ENCODE results near the gene PPIE.
"Not testable (repeated sequence)": the region's sequence is repeated elsewhere in the genome, so short reads cannot be mapped to it uniquely, and the experiment has no call there.

The PPIE gene

GRCh38 chr1:39758556-39759435 is 20.1 kb downstream of the PPIE start:
- no peak for DNase-seq

GRCh38 chr1:39759436-39759726 is 20.7 kb downstream of the PPIE start:
- DNase-seq: peak; percentile 9

DNA sequence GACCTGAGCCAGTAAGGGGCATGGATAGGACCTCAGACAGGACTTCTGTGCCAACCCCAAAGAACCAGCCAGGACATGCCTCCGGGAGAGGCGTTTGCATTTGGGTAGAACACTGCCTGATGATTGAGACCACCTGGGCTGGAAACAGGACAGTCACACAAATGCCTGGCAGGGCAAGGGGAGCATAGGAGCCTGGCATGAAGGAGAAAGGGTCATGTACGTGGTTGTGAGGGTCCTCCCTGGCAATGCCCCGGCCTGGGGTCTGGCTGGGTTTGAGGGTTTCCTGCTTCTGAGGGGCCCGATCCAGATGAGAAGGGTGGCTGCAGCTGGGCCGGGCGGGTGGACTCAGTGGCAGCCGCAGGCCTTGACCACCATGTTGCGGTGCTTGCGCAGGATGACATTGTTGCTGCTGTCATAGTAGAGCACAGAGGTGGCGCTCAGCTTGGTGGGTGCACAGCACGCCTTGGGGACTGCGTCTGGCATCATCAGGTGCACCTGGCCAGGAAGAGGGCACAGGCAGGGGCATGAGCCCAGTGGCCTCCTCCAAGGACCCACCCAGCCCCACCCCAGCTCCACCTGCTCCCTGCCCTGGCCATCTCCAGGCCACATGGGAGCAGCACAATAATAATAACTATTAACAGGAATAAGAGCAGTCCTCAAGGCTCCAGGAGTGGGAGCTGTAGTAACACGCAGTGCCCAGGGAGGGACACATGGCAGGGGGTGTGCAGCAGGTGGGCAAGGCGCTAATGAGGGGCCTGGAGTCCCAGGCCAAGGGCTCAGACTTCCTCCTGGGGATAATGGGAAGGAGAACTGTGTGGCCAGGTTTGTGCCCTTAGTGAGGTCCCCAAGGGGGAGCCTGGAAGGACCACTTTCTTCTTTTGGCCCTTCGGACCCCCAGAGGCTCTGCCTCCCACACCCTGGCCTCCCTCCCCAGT is 21.7 kb downstream of the PPIE start:
- no peak for DNase-seq

DNA sequence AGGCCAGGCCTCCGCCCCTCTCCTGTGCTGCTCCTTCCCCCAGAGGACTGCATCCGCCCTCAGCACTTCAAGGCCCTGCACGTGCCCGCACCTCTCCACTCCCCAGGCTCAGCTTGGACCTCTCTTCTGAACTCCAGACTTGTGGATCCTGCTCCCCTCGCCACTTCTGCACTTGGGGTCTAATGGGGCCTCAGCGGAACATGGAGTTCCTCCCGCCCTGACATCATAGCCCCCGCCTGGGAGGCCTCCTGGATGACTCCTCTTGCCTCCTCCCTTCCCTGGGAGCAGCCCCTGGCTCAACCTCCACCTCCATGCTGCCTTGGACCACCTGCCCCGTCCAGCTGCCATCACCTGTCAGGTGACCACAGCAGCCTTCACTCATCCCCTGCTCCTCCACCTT is 22.3 kb downstream of the PPIE start:
- no peak for DNase-seq

DNA sequence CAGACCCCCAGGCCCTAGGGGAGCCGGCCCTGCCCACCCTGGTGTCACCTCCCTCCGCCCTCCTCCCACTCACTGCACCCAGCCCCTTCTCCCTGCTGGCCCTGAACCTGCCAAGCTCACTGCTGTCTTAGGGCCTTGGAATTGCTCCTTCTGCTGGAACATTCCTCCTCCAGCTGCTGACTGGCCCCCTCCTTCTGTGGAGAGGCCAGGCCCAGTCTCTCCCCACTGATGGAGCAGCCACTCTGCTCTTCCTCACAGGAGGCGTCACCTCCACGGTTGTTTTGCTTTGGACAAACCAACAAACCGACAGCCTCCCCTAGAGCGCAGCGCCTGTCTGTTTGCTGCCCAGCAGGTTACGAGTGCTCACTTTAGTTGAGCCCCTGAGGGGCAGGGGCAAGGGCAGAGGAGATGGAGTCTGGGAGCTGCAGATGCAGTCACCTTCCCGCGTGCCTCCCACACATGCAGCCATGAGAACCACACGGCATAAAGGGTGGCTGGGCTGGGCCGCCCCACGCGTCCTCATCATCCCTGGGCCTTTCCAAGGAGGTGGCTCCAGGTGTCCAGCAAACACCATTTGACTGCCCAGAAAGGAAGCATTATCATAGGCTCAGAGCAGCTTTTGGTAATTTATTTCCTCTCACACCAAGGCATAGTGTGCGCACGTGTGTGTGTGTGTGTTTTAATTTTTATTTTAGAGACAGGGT is 23.0 kb downstream of the PPIE start:
- no peak for DNase-seq

GRCh38 chr1:39762550-39763540 is 24.2 kb downstream of the PPIE start:
- no peak for DNase-seq

DNA sequence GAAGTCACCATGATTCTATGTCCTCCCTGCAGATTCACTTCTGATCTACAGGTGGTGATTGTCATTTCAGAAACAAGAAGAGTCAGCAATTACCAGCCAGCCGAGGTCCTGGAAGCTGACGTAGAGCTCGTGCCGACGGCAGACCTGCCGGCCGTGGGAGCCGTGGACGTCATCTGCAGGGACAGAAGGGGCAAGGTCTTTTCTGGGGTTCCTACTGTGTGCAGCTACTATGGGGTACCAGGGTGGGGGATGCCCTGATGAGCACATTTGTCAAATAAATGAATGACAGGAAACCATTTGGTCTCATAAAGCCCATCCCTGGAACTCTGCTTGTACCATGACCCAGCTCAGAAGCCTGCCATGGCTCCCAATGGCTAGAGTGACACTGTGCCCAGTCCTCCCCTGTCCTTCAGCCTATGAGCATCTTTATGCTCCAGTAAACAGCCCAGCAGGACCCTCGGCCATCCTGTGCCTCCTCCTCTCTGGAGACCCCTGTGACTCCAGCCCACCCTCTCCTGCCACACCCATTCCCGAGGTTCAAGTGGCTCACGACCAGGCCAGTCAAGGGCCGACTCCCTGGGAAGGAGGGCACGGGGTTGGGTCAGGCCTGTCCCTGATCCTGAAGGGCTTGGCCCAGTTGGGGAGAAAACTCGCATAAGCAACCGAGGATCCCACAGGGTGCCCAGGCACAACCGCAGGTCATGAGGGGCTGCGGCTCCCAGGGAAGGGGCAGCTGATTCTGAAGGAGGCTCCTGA is 25.1 kb downstream of the PPIE start:
- not testable (repeated sequence) for DNase-seq

GRCh38 chr1:39764512-39764911 is 25.8 kb downstream of the PPIE start:
- not testable (repeated sequence) for DNase-seq

- DNase-seq: not testable (repeated sequence)
These were observed 27.8 kb downstream of the PPIE start for GRCh38 chr1:39766466-39766865.

- DNase-seq: not testable (repeated sequence)
These were observed 30.8 kb downstream of the PPIE start for GRCh38 chr1:39769502-39769901.

GRCh38 chr1:39770100-39771021 is 31.7 kb downstream of the PPIE start:
- DNase-seq: not testable (repeated sequence)

- DNase-seq: not testable (repeated sequence)
These were observed 32.4 kb downstream of the PPIE start, which contains the start of gene OXCT2 for GRCh38 chr1:39771022-39771532. Gene OXCT2 (minus strand): TSS chr1:39771348. CDS start chr1:39771255, 93 bp downstream.

GRCh38 chr1:39773369-39773979 is 34.8 kb downstream of the PPIE start:
- DNase-seq: not testable (repeated sequence)

DNA sequence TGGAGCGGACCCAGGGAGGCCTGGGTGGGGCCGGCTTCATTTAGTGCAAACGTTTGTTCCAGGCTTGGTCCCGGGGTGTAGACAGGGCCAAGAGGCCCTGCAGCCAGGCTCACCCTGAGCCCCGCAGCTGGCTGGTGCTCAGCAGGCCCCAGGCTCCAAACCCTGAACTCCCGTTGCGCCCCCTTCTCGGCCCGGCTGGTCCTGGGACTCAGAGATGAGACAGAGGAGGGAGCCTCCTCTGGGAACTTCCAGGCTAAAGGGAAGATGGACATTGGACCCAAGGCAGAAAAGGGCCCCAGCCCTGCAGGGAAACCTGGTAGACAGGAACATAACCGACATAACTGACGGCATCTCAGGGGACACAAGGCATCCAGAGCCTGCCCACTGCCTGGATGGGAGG is 36.5 kb downstream of the PPIE start:
- not testable (repeated sequence) for DNase-seq

GRCh38 chr1:39775676-39776399 is 37.2 kb downstream of the PPIE start:
- not testable (repeated sequence) for DNase-seq

DNA sequence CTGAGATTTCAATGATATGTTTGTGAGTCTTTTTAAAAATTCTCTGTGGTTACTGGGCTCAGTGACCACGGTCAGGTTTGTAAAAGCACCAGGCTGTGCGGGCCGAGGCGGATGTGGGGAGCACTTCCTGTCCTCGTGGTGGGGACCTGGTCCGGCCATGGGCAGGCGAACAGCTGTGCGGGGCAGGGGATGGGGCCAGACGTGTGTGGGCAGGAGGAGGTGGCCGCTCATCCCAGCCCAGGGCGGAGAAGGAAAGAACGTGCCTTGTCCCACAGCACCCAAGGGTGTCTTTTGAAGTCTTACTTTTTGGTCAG is 37.7 kb downstream of the PPIE start:
- no peak for DNase-seq

GRCh38 chr1:39776886-39777285 is 38.2 kb downstream of the PPIE start:
- DNase-seq: no peak

DNA sequence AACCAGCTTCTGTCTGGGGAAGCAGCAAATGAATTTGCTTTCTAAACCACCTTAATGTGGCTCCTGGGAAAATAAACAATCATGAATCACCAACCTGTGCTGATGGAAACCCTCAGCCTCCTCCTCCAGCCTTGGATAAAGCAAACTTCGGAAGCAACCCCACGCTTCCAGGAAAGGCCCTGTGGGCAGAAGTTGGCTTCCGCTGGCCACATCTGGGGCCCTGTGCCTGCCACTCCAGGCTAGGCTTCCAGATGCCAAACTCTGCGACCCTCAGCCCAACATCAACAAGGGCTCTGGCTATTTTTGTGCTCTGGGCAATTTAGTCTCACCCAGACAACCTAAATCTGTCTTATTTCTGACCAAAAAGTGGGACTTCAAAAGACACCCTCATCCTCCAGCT is 38.6 kb downstream of the PPIE start:
- no peak for DNase-seq

Measured in fibroblast of skin of scalp (primary cell).